ENCODE measurements around the gene TAS2R5.
"Not testable (repeated sequence)": the region's sequence is repeated elsewhere in the genome, so short reads cannot be mapped to it uniquely, and the experiment has no call there.

The TAS2R5 gene

GRCh38 chr7:141789917-141790316, at the start of gene TAS2R5:
TSS of gene TAS2R5 (plus strand) at chr7:141790217. CDS start at chr7:141790362, 145 bp downstream.
- DNase-seq, result no peak

- no peak for DNase-seq
Measured at GRCh38 chr7:141742229-141742628, 47.8 kb upstream of the TAS2R5 start.

- no peak for DNase-seq
Measured at GRCh38 chr7:141744131-141744530, 45.9 kb upstream of the TAS2R5 start.

GRCh38 chr7:141748396-141748795, 41.6 kb upstream of the TAS2R5 start:
- no peak for DNase-seq

- not testable (repeated sequence) for DNase-seq
Measured at GRCh38 chr7:141751904-141752303, 38.1 kb upstream of the TAS2R5 start.

GRCh38 chr7:141752634-141753033, 37.4 kb upstream of the TAS2R5 start:
- DNase-seq, result no peak

- DNase-seq, result no peak
Measured at GRCh38 chr7:141754939-141755338, 35.1 kb upstream of the TAS2R5 start.

GRCh38 chr7:141763797-141764196, 26.2 kb upstream of the TAS2R5 start, which contains the start of gene TAS2R3:
TSS of gene TAS2R3 (plus strand) at chr7:141764097. CDS start at chr7:141764159, 62 bp downstream.
- no peak for DNase-seq

- not testable (repeated sequence) for DNase-seq
Measured at GRCh38 chr7:141770083-141770583, 19.9 kb upstream of the TAS2R5 start.

GRCh38 chr7:141776374-141776773, 13.6 kb upstream of the TAS2R5 start, which contains the start of gene TAS2R4:
TSS of gene TAS2R4 (plus strand) at chr7:141776674. CDS start at chr7:141778489, 1,815 bp downstream.
- DNase-seq, result no peak

GRCh38 chr7:141785706-141786552, 4.1 kb upstream of the TAS2R5 start:
- no peak for DNase-seq

- no peak for DNase-seq
Measured at GRCh38 chr7:141788296-141788695, 1.7 kb upstream of the TAS2R5 start.

GRCh38 chr7:141792526-141792925, 2.5 kb downstream of the TAS2R5 start:
- DNase-seq, result no peak

- no peak for DNase-seq
Measured at GRCh38 chr7:141820067-141820466, 30.1 kb downstream of the TAS2R5 start.

- DNase-seq, result not testable (repeated sequence)
Measured at GRCh38 chr7:141822432-141822831, 32.4 kb downstream of the TAS2R5 start.

- no peak for DNase-seq
Measured at GRCh38 chr7:141837683-141838082, 47.7 kb downstream of the TAS2R5 start.

- no peak for DNase-seq
Measured at GRCh38 chr7:141838581-141838980, 48.6 kb downstream of the TAS2R5 start.

GRCh38 chr7:141839256-141839655, 49.2 kb downstream of the TAS2R5 start:
- DNase-seq, result no peak

- no peak for DNase-seq
Measured at GRCh38 chr7:141840708-141841107, 50.7 kb downstream of the TAS2R5 start.
